ENCODE measurements around the gene CELA1. TPM values are rescaled to one million over a fixed set of nuclear protein-coding genes. Genes with fewer than 3 reads are reported as not detected.
"Not testable (repeated sequence)": the region's sequence is repeated elsewhere in the genome, so short reads cannot be mapped to it uniquely, and the experiment has no call there.

Gene CELA1
- polyA plus RNA-seq, 1 of the 3 experiments (the other 2 are of a cell fraction) = 0.05 TPM

DNA sequence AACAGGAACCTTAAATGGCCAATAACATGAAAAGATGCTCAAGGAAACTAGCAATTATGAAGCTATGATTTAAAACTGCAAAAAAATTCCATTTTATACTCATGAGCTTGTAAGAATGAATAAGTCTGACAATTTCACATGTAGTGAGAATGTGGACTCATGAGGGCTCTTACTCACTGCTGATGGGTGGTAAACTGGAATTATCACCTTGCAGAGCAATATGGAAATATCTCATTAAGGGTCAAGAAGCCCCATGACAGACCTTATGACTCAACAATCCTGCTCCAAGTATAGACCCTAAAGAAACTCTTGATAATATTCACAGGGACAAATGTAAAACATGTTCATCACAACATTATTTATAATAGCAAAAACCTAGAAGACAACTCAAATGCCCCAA, 52.8 kb downstream of the CELA1 start:
- CTCF ChIA-PET = interaction anchor here (3.0 kb wide), 1 partner anchor 48 kb away, joined by 9 read pairs; no protein-coding TSS in a partner anchor
- DNase-seq = no peak

DNA sequence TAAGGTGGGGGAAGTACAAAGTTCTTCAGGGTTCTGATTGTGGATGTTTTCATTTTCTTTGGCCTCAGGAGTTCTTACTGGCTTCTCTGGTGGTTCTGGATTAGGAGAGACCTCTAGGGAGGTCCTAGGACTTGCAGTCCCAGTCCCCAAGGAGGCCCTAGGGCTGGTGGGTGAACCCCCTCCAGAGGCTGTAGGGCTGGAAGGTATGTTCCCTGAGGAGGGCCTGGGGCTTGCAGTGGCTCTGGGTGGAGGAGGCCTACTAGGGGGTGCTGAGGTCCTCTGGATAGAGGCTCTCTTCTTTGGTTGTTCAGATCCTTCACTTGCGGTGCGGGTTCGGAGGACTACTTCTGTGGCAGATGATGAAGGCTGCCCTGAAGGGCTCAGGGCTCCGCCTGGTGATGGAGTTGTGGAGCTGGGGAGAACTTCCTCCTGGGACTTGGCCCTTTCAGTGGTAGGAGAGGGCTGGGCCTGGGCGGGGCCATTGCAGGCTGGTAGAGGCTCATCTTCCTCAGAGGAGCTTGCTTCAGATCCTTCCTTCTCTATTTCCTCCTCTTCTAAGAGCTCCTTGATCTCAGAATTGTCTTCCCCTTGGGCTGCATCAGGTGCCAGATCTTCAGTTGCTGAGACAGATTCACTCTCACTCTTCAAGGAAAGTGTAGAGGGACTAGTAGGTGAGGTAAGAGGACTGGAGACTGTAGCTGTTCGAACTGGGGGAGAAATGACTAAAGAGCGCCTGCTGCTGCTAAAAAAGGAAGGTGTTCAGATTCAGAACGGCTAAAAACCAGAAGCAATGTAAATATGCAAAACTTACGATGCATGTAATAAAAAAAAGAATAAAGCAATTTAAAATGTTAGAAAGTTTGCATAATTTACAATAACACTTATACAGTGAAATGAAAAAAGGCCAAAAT, 54.6 kb downstream of the CELA1 start:
- CTCF ChIA-PET = interaction anchor here (0.6 to 3.0 kb wide), 4 partner anchors 8 to 566 kb away, joined by 3 to 9 read pairs (median 3); no protein-coding TSS in a partner anchor

More for the DNA sequence above, 52.8 kb downstream of the CELA1 start:
- H3K36me3 ChIP-seq (replicated peaks in 1 of 2; ENCODE audit: control insufficient read depth in 1 of 2, insufficient read depth in 2 of 2, low read length in 1 of 2) = no peaks in the 10 kb centered on the region
- POLR2A ChIA-PET = no interaction called here
- H3K4me1 ChIP-seq (ENCODE audit: control insufficient read depth in 1 of 2, insufficient read depth in 2 of 2, low read depth in 1 of 2, low read length in 1 of 2) = no peaks in the 10 kb centered on the region
- no peak overlapping the region for H2AFZ ChIP-seq (ENCODE audit: low read depth)
- no peaks in the 10 kb centered on the region for H3K79me2 ChIP-seq (ENCODE audit: insufficient read depth)
- no peak overlapping the region for H3K4me3 ChIP-seq (ENCODE audit: low read depth in 2 of 2, low read length in 1 of 2)
- peaks cover 3% of the 10 kb centered on the region for H3F3A ChIP-seq (replicated peaks; ENCODE audit: insufficient read depth)
- TF ChIP-seq FOXJ3 (CRISPR knock-in tag; IDR thresholded peaks at IDR 0.05) (no peak), SMC3 (IDR thresholded peaks at IDR 0.05; ENCODE audit: low read depth, low read length) (no peak), ELF1 (IDR thresholded peaks at IDR 0.05) (no peak), NRF1 (IDR thresholded peaks at IDR 0.05; ENCODE audit: low read depth, low read length) (no peak), NFIC (IDR thresholded peaks at IDR 0.05; ENCODE audit: borderline replicate concordance) (no peak), GABPA (IDR thresholded peaks at IDR 0.05; ENCODE audit: low read depth) (no peak), YY1 (IDR thresholded peaks at IDR 0.05; ENCODE audit: low read depth) (no peak), JUND (IDR thresholded peaks at IDR 0.05) (no peak)
- TF ChIP-seq, protein P1, sequence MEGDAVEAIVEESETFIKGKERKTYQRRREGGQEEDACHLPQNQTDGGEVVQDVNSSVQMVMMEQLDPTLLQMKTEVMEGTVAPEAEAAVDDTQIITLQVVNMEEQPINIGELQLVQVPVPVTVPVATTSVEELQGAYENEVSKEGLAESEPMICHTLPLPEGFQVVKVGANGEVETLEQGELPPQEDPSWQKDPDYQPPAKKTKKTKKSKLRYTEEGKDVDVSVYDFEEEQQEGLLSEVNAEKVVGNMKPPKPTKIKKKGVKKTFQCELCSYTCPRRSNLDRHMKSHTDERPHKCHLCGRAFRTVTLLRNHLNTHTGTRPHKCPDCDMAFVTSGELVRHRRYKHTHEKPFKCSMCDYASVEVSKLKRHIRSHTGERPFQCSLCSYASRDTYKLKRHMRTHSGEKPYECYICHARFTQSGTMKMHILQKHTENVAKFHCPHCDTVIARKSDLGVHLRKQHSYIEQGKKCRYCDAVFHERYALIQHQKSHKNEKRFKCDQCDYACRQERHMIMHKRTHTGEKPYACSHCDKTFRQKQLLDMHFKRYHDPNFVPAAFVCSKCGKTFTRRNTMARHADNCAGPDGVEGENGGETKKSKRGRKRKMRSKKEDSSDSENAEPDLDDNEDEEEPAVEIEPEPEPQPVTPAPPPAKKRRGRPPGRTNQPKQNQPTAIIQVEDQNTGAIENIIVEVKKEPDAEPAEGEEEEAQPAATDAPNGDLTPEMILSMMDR (IDR thresholded peaks at IDR 0.05) = no peak
- TF ChIP-seq, protein P2, sequence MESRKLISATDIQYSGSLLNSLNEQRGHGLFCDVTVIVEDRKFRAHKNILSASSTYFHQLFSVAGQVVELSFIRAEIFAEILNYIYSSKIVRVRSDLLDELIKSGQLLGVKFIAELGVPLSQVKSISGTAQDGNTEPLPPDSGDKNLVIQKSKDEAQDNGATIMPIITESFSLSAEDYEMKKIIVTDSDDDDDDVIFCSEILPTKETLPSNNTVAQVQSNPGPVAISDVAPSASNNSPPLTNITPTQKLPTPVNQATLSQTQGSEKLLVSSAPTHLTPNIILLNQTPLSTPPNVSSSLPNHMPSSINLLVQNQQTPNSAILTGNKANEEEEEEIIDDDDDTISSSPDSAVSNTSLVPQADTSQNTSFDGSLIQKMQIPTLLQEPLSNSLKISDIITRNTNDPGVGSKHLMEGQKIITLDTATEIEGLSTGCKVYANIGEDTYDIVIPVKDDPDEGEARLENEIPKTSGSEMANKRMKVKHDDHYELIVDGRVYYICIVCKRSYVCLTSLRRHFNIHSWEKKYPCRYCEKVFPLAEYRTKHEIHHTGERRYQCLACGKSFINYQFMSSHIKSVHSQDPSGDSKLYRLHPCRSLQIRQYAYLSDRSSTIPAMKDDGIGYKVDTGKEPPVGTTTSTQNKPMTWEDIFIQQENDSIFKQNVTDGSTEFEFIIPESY (IDR thresholded peaks at IDR 0.05; ENCODE audit: borderline replicate concordance, low read depth) = no peak
- TF ChIP-seq, protein P3, sequence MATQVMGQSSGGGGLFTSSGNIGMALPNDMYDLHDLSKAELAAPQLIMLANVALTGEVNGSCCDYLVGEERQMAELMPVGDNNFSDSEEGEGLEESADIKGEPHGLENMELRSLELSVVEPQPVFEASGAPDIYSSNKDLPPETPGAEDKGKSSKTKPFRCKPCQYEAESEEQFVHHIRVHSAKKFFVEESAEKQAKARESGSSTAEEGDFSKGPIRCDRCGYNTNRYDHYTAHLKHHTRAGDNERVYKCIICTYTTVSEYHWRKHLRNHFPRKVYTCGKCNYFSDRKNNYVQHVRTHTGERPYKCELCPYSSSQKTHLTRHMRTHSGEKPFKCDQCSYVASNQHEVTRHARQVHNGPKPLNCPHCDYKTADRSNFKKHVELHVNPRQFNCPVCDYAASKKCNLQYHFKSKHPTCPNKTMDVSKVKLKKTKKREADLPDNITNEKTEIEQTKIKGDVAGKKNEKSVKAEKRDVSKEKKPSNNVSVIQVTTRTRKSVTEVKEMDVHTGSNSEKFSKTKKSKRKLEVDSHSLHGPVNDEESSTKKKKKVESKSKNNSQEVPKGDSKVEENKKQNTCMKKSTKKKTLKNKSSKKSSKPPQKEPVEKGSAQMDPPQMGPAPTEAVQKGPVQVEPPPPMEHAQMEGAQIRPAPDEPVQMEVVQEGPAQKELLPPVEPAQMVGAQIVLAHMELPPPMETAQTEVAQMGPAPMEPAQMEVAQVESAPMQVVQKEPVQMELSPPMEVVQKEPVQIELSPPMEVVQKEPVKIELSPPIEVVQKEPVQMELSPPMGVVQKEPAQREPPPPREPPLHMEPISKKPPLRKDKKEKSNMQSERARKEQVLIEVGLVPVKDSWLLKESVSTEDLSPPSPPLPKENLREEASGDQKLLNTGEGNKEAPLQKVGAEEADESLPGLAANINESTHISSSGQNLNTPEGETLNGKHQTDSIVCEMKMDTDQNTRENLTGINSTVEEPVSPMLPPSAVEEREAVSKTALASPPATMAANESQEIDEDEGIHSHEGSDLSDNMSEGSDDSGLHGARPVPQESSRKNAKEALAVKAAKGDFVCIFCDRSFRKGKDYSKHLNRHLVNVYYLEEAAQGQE (IDR thresholded peaks at IDR 0.05; ENCODE audit: low read depth, low read length) = no peak
- H3K9ac ChIP-seq = no peak overlapping the region
- no peaks in the 10 kb centered on the region for H3K9me2 ChIP-seq
- no peak overlapping the region for H3K27ac ChIP-seq (ENCODE audit: low read depth in 2 of 2, low read length in 1 of 2)
- no peak overlapping the region for H3K4me2 ChIP-seq
- H3K27me3 ChIP-seq (ENCODE audit: insufficient read depth) = no peaks in the 10 kb centered on the region
- no peaks in the 10 kb centered on the region for H4K20me1 ChIP-seq (ENCODE audit: insufficient read depth)
- H3K9me3 ChIP-seq = no peaks in the 10 kb centered on the region

More for the DNA sequence above, 54.6 kb downstream of the CELA1 start:
- H3K9me2 ChIP-seq; H3K4me3 ChIP-seq (ENCODE audit: low read depth in 2 of 2, low read length in 1 of 2); H3K36me3 ChIP-seq (replicated peaks in 1 of 2; ENCODE audit: control insufficient read depth in 1 of 2, insufficient read depth in 2 of 2, low read length in 1 of 2); H3K27me3 ChIP-seq (ENCODE audit: insufficient read depth); H3K9me3 ChIP-seq; H3F3A ChIP-seq (replicated peaks; ENCODE audit: insufficient read depth); H3K4me2 ChIP-seq; H2AFZ ChIP-seq (ENCODE audit: low read depth); H3K79me2 ChIP-seq (ENCODE audit: insufficient read depth); H3K27ac ChIP-seq (ENCODE audit: low read depth in 2 of 2, low read length in 1 of 2); H3K9ac ChIP-seq; H4K20me1 ChIP-seq (ENCODE audit: insufficient read depth); H3K4me1 ChIP-seq (ENCODE audit: control insufficient read depth in 1 of 2, insufficient read depth in 2 of 2, low read depth in 1 of 2, low read length in 1 of 2); POLR2A ChIA-PET; DNase-seq: not testable (repeated sequence)
- WGBS (ENCODE audit: low lambda C conversion rate) = 88% methylated on average over 9 of the region's 9 CpGs

Measured in SK-N-SH (cell line).